ENCODE data around the gene OR8K5.
"Not testable (repeated sequence)": the region's sequence is repeated elsewhere in the genome, so short reads cannot be mapped to it uniquely, and the experiment has no call there.

The OR8K5 gene, protein sequence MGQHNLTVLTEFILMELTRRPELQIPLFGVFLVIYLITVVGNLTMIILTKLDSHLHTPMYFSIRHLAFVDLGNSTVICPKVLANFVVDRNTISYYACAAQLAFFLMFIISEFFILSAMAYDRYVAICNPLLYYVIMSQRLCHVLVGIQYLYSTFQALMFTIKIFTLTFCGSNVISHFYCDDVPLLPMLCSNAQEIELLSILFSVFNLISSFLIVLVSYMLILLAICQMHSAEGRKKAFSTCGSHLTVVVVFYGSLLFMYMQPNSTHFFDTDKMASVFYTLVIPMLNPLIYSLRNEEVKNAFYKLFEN

DNA sequence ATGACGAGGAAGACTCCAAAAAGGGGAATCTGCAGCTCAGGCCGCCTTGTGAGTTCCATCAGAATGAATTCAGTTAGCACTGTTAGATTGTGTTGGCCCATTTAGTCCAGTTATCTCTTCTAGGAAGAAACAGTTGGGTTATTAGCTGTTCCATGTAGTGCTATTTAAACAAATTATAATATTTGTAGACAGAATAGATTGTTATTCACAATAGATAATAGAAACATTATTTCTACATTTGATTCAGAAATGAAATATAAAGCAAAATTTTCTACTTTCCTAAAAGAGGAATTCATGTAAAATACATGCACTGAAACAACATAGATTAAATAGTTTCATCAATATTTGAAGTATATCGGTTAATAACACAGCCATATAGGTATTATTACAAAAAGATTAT is at the start of gene OR8K5:
OR8K5 (minus strand) TSS at position 101 of the 400 bp plus-strand sequence; CDS start at position 101, 0 bp downstream.
- no peak for DNase-seq (ENCODE audit: low read depth)

DNA sequence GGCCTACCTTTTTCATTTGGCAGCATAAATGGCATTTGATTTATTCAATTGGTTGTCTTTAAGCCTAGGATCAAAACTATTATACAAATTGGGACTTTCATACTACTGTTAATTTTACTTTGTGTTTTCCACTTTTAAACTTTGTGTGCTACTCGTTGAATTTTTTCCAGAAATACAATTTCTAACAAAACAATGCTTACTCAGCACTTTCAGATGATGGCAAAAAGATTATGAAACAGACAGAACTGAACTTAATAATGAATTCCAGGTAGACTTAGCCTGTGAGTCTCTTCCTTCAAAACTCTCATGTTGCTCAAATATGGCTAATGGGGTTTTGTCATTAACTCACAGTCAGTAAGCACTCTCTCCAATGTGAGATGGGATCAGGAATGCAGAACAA is 47.7 kb upstream of the OR8K5 start:
- no peak for DNase-seq (ENCODE audit: low read depth)

DNA sequence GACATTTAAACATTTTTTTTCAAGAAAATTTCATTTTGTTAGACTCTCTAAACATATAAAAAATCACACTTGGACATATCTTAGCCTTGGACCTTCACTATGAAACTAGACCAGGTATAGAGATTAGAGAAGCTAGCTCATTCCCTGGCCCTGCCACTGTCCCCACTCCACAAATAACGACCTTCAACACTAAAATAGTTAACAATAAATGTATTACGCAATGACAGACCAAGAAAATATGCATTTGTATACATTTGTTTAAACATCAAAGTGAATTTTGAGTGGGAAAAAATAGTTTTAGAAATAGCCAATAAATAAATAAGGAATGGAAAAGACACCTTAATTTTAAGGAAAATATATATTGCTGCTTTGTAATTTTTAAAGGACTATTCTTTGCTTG is 37.2 kb upstream of the OR8K5 start:
- DNase-seq (ENCODE audit: low read depth): no peak

DNA sequence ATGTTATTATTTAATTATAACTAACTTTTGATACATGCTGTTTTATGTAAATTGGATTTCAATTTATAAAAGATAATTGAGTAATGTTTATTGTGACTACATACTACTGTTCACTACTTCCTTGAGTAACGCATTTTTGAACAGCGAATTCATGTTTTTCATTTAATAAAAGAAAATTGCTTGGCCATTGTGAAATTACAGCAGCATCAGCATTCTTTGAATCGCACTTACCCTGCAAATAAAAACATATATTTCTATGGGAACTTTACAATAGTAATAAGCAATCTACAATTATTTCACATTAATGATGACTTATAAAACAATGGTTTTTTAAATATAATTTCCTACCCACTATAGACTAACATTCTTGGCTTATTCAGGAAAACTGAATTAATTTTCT is 36.6 kb upstream of the OR8K5 start:
- no peak for DNase-seq (ENCODE audit: low read depth)

DNA sequence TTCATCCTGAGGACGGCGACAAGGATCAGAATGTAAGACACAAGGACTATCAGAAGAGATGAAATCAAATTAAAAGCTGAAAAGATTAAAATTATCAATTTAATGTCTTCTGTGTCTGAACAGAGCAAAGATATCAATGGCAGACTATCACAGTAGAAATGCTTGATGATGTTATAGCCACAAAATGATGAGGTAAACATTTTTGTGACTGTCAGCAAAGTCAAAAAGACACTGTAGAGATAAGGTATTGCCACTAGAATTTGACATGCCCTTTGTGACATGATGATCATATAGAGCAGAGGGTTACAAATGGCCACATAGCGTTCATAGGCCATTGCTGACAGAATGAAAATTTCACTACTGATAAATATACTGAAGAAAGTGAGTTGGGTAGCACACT is 28.5 kb upstream of the OR8K5 start:
- no peak for DNase-seq (ENCODE audit: low read depth)

DNA sequence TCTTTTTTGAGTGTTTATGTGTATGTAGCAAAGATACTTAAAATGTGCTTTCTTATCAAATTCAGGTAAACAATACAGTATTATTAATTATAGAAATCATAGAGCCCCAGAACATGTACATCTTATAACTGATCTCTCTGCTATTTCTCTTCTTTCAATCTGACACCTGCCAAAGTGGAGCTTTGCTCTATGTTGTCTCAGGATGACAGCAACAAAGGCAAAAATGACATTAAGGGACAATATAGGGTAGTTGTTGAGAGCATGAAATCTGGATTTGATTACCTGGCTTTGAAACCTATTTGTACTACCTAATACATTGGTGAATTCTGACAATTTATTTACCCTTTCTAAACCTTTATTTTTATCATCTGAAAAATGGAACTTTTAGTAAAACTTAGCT is 23.3 kb upstream of the OR8K5 start:
- DNase-seq (ENCODE audit: low read depth): no peak

DNA sequence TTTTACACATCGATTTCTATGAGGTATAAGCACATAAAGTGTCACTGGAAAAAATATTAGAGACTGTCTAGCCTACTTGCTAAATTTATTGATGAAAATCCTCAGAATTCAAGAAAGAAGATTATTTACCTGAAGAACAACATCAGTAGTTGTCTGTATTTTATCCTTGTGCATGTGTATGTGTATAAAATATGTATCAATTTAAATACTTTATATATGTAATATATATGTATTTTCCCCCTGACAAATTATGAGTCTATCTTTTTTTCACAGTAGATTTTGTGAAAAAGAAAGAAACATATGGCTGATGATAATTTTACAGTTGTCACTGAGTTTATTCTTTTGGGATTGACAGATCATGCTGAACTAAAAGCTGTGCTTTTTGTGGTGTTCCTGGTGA is 16.2 kb upstream of the OR8K5 start, which contains the start of gene OR5J2:
OR5J2 (plus strand) TSS at position 301 of the 400 bp plus-strand sequence; CDS start at position 301, 0 bp downstream.
- DNase-seq (ENCODE audit: low read depth): no peak

DNA sequence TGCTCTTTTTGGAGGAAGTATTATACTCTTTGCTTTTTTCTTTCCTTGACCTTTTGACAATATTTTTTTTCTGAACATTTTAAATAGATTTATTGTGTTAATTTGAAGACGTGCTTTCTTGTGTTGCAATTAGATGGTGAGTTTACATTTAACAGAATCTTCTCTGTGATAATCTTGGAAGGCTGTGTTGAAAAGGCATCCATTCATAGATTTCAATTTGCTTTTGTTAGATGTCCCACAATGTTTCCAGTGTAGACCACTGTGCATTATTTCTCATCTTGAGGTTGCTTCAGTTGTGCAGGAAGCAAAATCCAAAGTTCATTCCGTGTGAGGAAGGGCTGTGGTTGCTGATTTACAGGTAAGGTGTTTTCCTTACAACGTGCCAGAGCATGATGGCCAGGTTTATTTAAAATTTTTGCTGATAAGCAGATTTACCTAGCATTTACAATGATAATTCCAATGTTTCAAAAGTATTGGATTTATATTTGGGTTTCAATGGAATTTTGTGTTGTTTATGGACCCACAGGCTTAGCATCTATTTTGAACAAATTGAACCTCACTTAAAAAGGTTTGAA is 12.2 kb upstream of the OR8K5 start:
- DNase-seq (ENCODE audit: low read depth): no peak

DNA sequence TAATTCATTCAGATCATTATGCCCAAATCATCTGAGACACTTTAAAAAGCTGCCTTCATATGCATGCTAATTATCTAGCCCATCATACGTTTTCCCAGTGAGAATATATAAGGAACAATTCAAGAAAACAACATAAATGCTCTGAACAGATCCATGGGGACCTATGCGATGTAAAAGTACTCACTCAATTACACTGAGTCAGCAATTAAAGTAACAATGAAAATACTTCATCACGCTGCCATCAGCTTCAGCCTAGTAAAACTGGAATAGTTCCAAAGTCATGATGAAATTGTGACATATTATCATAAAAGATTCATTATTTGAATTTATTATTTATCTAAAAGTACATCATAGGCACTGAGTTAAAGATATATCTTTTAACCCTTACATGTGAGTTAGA is 3.7 kb upstream of the OR8K5 start:
- no peak for DNase-seq (ENCODE audit: low read depth)

DNA sequence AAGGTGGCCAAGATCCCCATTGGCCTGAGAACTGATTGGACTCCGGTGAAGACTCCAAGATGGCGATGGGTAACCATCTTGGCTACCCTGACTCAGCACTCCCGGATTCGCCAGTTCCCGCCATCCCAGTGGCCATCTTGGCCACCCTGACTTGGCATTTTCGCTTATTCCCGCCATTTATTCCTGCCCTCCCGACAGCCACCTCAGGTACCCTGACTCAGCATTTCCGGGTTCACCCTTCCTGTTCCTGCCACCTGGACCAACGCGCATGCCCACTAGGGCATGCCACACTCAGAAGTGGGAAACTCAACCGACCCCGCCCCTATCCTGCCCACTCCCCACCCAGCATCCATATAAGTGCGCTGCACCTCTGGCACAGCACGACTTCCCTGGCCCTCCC is 7.8 kb downstream of the OR8K5 start:
- no peak for DNase-seq (ENCODE audit: low read depth)

DNA sequence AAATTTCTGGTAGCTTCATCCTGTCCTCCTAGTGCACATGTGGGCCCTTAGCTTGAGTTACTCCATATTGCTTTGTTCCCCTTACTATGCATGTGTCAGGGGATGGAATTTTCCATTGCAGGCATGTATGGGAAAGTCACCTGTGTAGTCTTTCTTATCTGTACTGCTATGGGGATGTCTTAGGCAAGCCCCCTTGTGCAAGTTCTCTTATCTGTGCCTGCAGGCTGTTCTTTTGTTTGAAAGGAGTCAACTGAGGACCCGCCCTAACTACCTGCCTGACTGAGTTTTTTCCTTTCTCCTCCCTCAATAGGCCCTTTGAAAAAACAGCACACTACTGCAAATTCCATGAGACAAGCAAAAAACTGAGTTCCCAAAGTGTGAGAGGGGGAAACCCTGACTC is 8.7 kb downstream of the OR8K5 start:
- no peak for DNase-seq (ENCODE audit: low read depth)

DNA sequence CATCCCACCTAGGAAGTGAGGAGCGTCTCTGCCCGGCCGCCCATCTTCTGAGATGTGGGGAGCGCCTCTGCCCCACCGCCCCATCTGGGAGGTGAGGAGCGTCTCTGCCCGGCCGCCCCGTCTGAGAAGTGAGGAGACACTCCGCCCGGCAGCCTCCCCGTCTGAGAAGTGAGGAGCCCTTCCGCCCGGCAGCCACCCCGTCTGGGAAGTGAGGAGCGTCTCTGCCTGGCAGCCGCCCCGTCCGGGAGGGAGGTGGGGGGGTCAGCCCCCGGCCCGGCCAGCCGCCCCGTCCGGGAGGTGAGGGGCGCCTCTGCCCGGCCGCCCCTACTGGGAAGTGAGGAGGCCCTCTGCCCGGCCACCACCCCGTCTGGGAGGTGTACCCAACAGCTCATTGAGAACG is 16.4 kb downstream of the OR8K5 start:
- not testable (repeated sequence) for DNase-seq (ENCODE audit: low read depth)

DNA sequence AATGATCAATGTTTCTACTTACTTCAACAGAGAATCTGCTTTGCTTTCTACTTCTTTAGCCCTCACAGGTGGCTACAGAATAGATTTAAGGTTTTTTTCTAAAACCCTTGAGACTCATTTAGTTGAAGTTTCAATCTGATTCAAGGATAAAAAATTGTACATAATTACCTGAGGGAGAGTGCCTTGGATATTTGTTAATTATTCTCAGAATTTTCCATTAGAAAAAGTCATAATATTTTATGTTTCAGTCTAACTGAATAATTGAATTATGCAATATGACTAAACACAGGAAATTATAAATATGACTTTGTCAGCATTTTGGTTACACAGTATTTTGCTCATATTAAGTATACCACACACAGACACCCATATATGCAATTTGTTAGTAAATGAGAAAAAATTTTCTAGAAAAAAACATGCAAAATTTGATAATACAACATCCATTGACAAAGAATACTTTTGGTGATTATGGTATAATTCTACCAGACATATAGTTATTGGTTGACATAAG is 19.9 kb downstream of the OR8K5 start, which contains the start of gene OR8J3:
OR8J3 (minus strand) TSS at position 51 of the 511 bp plus-strand sequence. CDS start 2,483 bp downstream, outside the sequence.
- DNase-seq (ENCODE audit: low read depth): no peak

DNA sequence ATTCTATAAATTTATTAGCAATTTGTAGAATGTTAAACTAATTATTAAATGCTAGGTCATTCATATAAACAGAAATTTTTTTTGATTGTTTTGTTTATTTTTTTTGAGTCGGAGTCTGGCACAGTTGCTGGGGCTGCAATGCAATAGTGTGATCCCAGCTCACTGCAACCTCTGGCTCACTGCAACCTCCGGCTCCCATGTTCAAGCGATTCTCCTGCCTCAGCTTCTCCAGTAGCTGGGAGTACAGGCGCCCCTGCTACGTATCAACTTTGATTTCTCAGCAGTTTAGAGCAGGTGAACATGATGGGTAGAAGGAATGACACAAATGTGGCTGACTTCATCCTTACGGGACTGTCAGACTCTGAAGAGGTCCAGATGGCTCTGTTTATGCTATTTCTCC is 38.0 kb downstream of the OR8K5 start, which contains the start of gene OR8H3:
OR8H3 (plus strand) TSS at position 301 of the 400 bp plus-strand sequence; CDS start at position 301, 0 bp downstream.
- DNase-seq (ENCODE audit: low read depth): no peak

Data from HS-27A (cell line).